ENCODE measurements around the gene NME4.

DNA sequence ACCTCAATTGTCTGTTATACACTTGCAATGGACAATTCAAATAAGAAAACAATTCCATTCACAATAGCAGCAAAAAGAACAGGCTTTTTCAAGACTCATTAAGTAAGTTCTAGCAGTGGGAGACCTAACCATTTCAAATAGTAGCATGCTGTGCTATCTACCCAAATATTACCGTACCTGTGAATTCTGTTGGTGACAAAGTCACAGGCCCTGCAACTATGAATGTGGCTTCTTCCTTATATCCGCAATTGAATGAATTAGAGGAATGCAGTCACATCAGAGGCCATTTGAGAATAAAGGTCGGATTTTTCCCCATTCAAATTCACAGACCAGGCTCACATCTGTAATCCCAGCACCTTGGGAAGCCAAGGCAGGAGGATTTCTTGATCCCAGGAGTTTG is 800 bp upstream of the NME4 start:
- TF ChIP-seq EP300 (IDR thresholded peaks at IDR 0.05) (no peak), CTCF (IDR thresholded peaks at IDR 0.05) (no peak), POLR2A (IDR thresholded peaks at IDR 0.05; ENCODE audit: low read depth) (no peak), POLR2AphosphoS5 (IDR thresholded peaks at IDR 0.05) (no peak)

Measured in esophagus muscularis mucosa (tissue), 4 donors.